IPS-18c (cell line): ENCODE measurements around the gene DENND1A.
"Not testable (repeated sequence)": the region's sequence is repeated elsewhere in the genome, so short reads cannot be mapped to it uniquely, and the experiment has no call there.

ENCODE experiments used
- H3K4me3 ChIP-seq: 2 replicates; pipeline ENCODE4 v1.7.0; 2013; ENCODE audit warnings: low read depth, mild to moderate bottlenecking, low read length, moderate library complexity; ENCODE audit not compliant: insufficient read depth
- H3K9me3 ChIP-seq: one replicate; pipeline ENCODE4 v1.6.1; 2013; ENCODE audit warnings: mild to moderate bottlenecking, low read length, moderate library complexity; ENCODE audit not compliant: control insufficient read depth, insufficient read depth

The DENND1A gene

DNA sequence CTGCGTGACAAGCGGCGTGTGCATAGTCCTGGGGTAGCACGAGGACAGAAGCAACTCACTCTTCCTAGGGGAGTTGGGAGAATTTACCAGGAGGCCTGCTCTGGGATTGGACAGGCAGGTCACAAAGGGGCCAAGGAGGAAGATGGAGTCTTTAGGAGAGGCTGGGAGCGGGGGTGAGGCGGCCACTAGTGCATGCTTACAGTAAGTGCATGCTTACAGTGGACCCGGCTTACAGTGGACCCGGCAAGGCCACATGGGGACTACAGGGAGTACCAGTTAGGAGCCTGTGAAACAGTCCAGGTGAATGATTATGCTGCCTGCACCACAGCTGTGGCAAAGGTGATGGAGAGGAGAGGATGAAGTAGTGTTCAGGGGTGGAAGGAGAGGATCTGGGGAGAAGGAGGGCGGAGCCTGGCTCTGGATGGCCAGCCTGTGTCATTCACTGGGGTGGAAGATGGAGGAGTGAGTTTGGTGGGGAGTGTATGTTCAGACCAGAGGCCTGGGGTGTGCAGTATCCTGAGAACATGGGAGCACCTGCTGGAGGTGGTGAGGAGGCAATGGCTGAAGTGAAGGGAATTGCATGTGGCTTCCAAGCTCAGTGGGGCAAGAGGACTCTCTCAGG lies 495.2 kb downstream of the DENND1A start:
- H3K9me3 ChIP-seq, result peaks cover 2% of the 10 kb centered on the region
- no peak overlapping the region for H3K4me3 ChIP-seq

DNA sequence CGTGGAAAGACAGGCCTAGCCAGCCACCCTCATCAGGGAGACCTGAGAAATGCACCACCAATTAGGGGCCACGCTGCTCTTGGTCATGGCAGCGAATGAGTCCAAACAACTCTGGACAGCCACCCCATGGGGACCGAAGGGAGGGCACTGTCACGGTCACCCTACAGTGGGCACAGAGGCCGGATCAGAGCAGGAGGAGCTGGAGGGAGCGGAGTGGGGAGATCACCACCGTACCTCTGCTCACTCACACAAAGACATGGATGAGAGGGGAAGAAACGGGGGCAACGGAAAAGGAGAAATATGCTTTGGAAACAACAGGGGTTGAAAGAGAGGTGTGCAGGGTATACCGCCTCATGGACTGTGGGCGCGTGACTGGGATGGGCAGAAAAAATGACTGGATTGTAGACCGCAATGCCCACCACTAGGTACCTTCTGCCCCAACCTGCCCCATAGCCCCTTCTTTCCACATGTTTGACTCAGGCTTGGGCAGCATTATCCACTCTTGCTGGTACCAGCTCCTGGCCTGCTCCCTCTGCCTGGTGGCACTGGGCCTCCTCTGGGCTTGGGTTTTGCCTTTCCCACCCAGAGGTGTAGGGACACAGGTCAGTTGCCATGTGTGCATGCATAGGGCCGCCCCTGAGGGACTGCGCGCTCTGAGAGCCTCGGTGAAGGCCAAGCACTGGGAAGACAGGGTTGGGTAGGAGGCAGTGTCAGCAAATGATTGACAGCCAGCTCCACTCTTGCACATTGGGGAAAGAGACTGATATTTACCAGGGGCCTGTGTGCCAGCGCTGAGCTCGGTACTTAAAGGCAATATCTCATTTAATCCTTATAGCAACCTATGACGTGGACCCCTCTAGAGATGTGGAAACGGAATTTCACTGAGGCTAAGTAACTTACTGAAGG lies 497.3 kb downstream of the DENND1A start:
- Histone ChIP-seq H3K4me3 (no peak overlapping the region), H3K9me3 (no peaks in the 10 kb centered on the region)

DNA sequence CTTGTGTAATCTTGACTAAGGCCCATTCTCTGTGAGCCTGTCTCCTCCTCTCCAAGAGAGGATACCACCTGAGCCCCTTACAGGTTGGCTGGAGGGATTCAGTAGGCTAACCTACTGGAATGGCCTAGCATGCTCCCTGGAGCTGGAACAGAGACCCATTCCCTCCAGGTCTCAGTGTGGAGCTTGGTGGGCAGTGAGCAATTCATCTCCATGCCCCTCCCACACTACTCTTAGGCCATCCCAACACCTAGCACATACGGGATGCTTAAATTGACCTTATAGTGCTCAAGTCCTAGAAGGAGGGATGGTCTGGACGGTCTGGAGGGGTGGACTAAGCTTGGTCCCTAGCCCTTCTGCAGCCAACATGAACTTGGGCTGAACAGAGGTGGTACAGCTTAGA lies 498.3 kb downstream of the DENND1A start:
- no peak overlapping the region for H3K4me3 ChIP-seq
- no peaks in the 10 kb centered on the region for H3K9me3 ChIP-seq

DNA sequence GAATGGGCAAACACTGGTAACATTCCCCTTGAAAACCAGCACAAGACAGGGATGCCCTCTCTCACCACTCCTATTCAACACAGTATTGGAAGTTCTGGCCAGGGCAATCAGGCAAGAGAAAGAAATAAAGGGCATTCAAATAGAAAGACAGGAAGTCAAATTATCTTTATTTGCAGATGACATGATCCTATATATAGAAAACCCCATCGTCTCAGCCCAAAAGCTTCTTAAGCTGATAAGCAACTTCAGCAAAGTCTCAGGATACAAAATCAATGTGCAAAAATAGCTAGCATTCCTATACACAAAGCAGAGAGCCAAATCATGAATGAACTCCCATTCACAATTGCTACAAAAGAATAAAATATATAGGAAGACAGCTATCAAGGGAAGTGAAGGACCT lies 501.5 kb downstream of the DENND1A start:
- H3K9me3 ChIP-seq, H3K4me3 ChIP-seq: not testable (repeated sequence)

DNA sequence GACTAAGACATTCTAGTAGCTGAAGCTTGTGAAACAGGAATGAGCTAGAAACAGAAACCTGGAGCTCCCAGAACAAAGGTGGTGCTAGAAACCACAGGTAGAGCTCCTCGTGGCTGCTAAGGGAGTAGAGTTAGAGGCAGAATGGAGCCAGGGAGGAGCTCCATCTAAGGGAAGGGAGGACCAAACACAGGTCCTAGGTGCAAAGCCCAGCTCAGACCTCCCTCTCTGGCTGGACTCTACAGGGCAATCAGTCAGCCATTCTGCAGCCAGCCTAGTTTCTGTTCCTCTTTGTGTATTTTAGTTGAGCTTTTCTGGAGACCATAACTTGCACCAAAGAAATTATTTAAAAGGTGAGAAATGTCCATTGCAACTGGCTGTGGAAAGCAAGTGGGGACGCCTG lies 503.5 kb downstream of the DENND1A start:
- no peaks in the 10 kb centered on the region for H3K9me3 ChIP-seq

DNA sequence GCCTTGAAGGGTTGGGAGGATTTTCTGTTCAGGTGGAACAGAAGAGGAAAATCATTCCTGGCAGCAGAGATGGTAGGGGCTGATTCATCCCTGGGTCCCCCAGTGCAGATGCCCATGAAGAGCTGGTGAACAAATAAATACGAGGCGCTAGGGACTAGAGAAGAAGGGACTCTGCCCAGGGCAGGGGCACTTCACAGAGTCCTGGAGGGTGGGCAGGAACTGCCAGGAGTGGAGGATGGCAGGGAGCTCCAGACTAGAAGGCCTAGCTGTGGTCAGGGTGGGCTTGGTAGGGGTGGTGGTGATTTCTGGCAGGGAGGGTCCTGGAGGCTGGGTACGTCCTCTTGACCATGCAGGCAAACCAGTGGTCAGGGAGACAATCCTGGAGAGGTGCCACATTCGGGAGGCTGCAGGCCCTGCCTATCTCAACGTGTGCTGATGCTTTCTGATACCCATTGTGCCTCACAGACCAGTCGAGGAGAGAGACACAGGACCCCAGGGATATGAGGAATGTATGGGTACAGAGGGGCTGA lies 504.0 kb downstream of the DENND1A start:
- Histone ChIP-seq H3K4me3 (no peak overlapping the region), H3K9me3 (no peaks in the 10 kb centered on the region)

More for the DNA sequence above, 503.5 kb downstream of the DENND1A start:
- H3K4me3 ChIP-seq, result no peak overlapping the region

DNA sequence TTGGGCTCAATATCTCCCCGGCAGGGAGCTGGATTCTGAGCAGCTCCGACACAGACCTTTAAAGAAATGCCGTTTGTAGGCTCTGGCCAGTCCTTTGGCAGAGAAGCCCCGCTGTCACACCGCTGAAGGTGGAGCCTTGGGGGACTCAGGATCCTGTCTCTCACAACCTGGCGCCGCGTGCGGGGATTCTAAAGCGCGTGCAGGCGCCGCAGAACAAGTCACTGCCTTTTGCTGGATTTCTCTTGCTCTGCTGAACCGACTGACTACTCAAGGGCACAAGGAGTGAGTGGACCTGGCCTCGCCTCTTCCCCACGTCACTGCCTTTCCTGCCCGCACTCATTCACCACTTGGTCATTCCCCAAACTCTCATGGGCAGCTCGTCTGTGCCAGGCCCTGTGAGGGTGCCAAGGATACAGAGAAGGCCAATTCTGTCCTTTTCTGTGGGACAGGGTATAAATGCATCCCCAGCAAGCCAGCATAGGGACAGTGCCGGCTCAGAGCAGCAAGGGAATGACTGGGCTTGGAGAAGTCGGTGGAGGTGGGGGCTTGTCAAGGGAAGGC lies 504.6 kb downstream of the DENND1A start:
- Histone ChIP-seq H3K4me3 (no peak overlapping the region), H3K9me3 (no peaks in the 10 kb centered on the region)

DNA sequence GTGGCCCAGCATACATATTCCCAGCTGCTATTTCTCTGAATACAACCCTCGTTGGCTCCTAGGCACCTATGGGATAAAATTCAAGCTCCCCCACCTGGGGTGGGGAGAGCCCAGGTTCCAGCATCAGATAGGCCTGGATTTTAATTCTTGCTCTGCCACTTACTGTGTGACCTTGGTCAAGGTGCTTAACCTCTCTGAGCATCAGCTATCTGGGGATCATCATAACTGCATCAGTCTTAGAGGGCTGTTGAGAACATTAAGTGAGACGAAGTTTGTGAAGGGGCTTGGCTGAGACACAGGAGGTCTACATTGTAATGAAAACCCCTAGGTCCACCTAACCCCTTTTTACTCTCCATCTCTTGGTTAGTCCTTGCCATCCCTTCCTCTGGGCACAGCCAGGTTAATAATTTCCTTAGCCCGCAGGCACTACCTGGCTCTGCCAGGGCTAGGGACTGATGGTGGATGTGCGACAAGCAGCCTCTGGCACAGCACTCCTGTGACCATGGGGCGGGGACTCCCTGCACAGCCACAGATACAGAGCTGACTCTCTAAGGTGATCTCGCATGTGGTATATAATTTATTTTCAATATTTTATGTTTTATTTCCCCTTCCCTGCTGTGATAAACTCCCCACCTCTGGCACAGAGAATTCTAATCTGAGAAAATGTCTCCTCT lies 505.2 kb downstream of the DENND1A start:
- Histone ChIP-seq H3K9me3 (no peaks in the 10 kb centered on the region), H3K4me3 (no peak overlapping the region)

DNA sequence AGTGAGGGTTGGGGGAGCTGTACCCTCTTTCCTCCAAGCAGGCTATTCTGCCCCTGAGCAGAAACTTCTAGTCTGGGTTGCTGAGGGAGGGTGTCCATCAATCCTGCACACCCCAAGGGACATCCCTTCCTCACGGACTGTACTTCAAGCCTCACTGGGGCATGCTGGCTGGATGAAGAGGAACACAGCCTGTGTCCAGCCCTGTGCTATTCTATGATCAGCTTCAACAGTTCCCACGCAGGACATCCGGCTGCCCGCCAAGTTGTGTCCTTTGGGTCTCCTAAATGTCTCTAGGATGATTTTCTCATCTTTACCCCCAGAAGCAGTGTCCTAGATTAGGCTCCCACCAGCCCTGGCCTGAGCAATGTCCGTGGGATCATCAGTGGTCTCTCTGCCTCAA lies 505.8 kb downstream of the DENND1A start:
- Histone ChIP-seq H3K9me3 (no peaks in the 10 kb centered on the region), H3K4me3 (no peak overlapping the region)

DNA sequence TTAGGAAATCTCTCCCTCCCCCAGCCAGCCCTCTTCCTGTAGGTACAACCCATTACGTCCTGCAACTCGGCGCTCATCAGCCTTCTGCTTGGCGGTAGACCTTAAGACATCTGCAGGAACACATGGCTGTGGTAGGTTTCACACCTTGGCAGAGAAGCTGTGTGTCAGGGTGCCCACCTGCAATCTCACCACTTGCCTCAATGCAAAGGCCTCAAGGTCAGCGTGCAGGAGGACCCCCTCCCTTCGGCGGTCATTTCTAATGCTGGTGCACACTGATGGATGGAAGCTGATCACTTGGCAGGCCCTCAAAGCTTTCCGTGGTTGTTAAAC lies 506.6 kb downstream of the DENND1A start:
- H3K4me3 ChIP-seq, result no peak overlapping the region
- no peaks in the 10 kb centered on the region for H3K9me3 ChIP-seq

DNA sequence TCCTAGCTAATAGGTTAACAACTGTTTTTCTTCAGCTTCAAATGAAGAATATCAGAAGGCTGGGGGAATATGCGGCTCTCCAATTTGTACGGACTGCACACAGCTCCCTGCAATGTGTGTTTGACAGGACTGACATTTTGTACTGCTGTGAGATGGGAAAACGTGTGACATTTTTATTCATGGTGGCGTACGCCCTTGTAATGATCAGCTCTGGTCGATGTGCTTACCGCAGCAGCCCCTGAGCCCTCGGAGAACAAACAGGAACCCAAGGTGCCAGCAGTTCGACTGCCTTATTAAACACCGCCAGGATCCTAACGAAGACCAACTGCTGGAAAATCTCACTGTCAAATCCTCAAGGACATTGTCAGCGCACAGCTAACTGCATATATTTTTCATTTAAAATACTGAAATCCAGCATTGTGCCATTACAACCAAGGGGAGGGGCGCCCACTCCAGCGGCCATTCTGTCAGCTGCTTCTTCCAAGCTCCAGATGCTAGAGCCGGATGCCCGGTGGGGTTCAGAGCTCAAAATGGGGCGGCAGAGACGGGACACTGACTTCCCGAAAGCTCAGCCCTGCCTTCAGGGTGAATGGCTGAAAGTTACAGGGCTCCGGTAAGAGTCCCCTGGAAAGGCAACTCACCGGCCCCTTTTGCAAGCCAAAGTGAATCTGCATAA lies 507.2 kb downstream of the DENND1A start:
- Histone ChIP-seq H3K4me3 (no peak overlapping the region), H3K9me3 (no peaks in the 10 kb centered on the region)

DNA sequence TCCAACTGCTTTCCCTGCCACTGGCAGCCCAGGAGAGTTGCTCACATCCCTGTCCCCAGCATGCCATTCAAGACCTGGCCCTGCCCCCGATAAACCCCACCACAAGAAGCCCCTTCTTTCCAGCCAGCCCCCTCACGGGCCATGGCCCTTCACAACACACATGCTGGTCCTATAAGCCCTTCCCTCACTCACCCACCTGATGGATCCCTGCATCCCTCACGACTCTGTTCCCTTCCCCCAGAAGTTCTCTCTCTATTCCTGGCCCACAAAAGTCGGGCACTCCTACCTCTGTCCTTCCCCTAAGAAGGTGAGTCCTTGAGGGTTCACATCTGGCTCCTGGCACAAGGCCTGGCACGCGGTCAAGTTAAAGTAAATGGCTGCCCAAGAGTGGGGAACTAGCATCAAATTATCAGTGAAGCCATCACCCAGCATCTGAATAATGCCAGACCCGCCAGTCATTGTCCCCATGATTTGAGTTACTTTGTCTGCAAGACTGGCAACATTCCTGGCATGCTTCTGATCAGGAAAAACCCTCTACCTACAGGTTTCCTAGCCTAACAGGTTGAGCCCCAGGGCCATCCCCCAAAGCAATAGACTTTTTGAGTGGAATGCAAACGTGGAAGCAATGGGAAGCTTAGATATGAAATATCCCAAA lies 508.0 kb downstream of the DENND1A start:
- Histone ChIP-seq H3K4me3 (no peak overlapping the region), H3K9me3 (no peaks in the 10 kb centered on the region)

DNA sequence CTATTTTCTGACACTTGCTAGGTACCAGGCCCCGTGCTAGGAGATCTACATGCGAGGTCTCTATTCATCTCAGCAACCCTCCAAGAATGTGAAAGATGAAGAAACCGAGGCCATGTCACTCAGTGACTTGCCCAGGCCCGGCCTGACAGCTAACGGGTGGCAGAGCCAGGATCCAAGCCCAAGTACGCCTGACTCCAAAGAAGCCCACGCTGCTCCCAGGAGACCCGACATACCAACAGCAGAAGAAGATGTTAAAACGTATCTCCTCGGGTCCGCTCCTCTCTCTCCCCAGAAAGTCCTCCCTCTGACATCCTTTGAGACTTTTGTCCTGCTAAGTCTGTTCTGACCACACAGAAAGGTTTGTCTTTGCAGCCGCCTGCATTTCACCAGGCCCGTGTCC lies 508.7 kb downstream of the DENND1A start:
- H3K4me3 ChIP-seq, result no peak overlapping the region
- H3K9me3 ChIP-seq, result no peaks in the 10 kb centered on the region

DNA sequence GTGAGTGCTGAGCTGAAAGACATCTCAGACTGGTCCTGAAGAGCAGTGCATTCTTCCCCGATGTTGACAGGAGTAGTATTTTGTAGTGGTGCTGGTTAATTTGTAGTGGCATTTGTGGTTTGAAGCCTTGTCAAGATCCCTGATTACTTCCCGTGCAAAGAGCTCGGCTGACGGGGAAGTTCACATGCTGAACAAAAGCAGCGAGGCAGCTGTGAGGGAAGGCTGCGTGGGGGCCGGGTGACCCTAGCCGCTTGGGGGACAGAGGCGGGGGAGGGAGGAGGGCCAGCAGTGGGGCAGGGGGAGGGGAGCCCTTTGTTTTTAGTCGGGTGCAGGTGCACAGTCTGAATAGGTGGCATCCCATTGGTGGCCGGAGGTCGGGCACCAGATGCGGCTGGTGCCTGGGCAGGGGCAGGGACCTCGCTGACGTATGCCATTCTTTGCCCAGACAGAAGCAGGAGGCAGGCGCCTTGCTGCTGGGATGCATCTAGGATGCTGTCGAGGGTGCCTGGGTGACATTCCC lies 509.3 kb downstream of the DENND1A start:
- Histone ChIP-seq H3K4me3 (no peak overlapping the region), H3K9me3 (no peaks in the 10 kb centered on the region)

DNA sequence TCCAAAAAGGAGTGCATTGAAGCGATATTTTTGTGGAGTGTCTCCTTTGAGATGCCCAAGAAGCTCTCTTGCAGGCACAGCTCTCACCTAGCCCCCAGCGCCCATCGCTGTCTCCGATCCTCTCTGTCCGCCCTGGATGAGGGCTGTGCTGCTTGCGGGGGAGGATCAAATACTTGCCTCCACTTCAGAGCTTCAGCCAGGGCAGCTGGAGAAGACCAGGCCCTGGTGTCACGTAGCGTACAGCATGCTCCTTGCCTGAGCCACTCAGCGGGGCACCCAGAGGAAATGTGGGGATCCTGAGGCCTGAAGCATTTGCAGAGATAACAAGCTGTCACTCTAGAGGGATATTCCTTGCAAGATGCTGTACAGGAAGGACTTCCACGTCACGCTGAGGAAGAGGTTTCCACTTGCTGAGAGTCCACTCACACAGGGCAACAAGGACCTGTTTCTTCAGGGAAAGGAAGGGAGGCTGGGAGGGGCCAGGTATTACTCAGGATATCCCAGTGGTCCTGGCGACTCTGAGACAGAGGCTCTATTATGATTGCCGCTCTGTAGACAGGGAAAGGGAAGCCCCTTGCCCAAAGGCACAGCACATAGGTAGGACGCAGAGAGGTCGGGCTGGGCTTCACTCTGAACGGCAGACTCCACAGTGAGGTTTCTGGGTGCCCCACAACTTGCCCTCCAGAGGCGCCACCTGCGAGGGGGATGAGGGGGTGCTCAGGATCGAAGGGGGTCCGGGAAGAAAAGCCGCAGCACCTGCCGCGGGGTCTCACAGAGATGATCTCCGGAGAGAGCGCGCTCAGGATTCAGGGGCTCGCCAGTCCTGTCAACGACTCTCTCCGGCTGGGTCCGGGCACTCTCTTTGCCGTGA lies 510.0 kb downstream of the DENND1A start:
- Histone ChIP-seq H3K4me3 (no peak overlapping the region), H3K9me3 (no peaks in the 10 kb centered on the region)

DNA sequence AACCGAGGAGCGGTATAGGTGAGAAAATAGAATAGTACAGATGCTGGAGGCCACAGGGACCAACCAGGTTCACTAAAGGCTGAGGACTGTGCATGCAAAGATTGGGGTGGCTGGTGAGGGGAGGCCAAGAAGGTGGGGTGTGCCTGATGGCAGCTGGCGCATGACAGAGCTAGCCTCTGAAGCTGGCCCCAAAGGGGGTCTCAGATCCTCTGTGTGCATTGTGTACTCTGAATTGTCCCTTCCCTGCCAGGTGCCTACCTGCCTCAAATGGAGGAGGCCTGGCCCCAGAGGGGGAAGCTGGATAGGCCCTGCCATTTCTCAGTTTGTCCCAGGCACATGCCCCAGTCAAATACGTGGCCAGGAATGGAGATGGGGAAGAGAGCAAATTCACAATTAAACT lies 510.8 kb downstream of the DENND1A start:
- H3K4me3 ChIP-seq, result no peak overlapping the region
- no peaks in the 10 kb centered on the region for H3K9me3 ChIP-seq
